B cell (primary cell): ENCODE measurements around the gene FRMD3. TPM values are rescaled to one million over a fixed set of nuclear protein-coding genes. Genes with fewer than 3 reads are reported as not detected.

Experiments
- ATAC-seq: fragments of 200-7000 bp; cut with Tn5 transposase; one replicate; pipeline ENCODE4 v1.10.0; 2021; ENCODE audit warnings: low read depth, mild to moderate bottlenecking, moderate number of reproducible peaks, moderate library complexity
- CTCF ChIA-PET: fragments of 350-600 bp; sonication (Branson Sonifier 250); formaldehyde crosslinking; loops from one replicate; lab custom pipeline; 2021; ENCODE audit warnings: antibody characterized with exemption, inconsistent platforms; lab: Charles Lee
- POLR2A ChIA-PET: fragments of 350-600 bp; sonication (Branson Sonifier 250); formaldehyde crosslinking; loops from one replicate; lab custom pipeline; 2021; ENCODE audit warnings: antibody characterized with exemption; lab: Charles Lee
- DNase-seq: peaks from one replicate; pipeline ENCODE4 v3.0.0; 2013
- H2AFZ ChIP-seq: 2 replicates; pipeline ENCODE4 v1.6.1; 2012; ENCODE audit warnings: mild to moderate bottlenecking, low read depth, low read length; ENCODE audit not compliant: insufficient read depth, poor library complexity, severe bottlenecking
- H3K27ac ChIP-seq, 2 donors: 1 replicate in 1 of 2; 2 replicates in 1 of 2; pipeline ENCODE4 v1.5.1; 2012 to 2013; ENCODE audit warnings: low read length in 2 of 2, mild to moderate bottlenecking in 2 of 2, moderate library complexity in 1 of 2
- H3K27me3 ChIP-seq, 4 experiments: fragments of 200-600 bp in 1 of 4; sonication (generic) in 1 of 4; replicated peaks in 1 of 4; 1 replicate in 2 of 4; 2 replicates in 2 of 4; pipeline versions ENCODE4 v1.6.1 to v1.7.0; 2013 to 2016; ENCODE audit warnings: low read length in 3 of 4, mild to moderate bottlenecking in 2 of 4, mixed read lengths in 1 of 4, moderate library complexity in 1 of 4; ENCODE audit not compliant: insufficient read depth in 4 of 4, control insufficient read depth in 3 of 4; ENCODE audit errors: control extremely low read depth in 1 of 4
- H3K36me3 ChIP-seq, 2 experiments: replicated peaks in 1 of 2; 1 replicate in 1 of 2; 2 replicates in 1 of 2; pipeline versions ENCODE4 v1.6.1 to v1.7.1; 2013; ENCODE audit warnings: low read length in 1 of 2; ENCODE audit not compliant: insufficient read depth in 2 of 2, control insufficient read depth in 1 of 2; ENCODE audit errors: control extremely low read depth in 1 of 2, extremely low read depth in 1 of 2
- H3K4me1 ChIP-seq, 2 donors: fragments of 200-600 bp in 1 of 2; sonication (generic) in 1 of 2; 1 replicate in 1 of 2; 2 replicates in 1 of 2; pipeline versions ENCODE4 v1.5.1 to v1.6.1; 2013 to 2017; ENCODE audit warnings: low read length in 2 of 2; ENCODE audit not compliant: control insufficient read depth in 2 of 2, insufficient read depth in 2 of 2
- H3K4me2 ChIP-seq: replicated peaks from 2 replicates; pipeline ENCODE3; 2012; ENCODE audit warnings: mild to moderate bottlenecking, low read depth, low read length; ENCODE audit not compliant: poor library complexity, severe bottlenecking
- H3K4me3 ChIP-seq, 5 experiments: fragments of 200-600 bp in 1 of 5; sonication (generic) in 1 of 5; 1 replicate in 3 of 5; 2 replicates in 2 of 5; pipeline versions ENCODE4 v1.5.1 to v1.7.0; 2011 to 2016; ENCODE audit warnings: low read length in 4 of 5, mild to moderate bottlenecking in 4 of 5, low read depth in 2 of 5, control low read depth in 1 of 5, moderate library complexity in 1 of 5; ENCODE audit not compliant: insufficient read depth in 1 of 5; ENCODE audit errors: control extremely low read depth in 1 of 5, extremely low read depth in 1 of 5
- H3K79me2 ChIP-seq: fragments of 200-600 bp; sonication (generic); one replicate; pipeline ENCODE4 v1.6.0; 2016; ENCODE audit warnings: low read length; ENCODE audit not compliant: control insufficient read depth, insufficient read depth
- H3K9ac ChIP-seq: fragments of 200-600 bp; sonication (generic); 2 replicates; pipeline ENCODE4 v1.6.1; 2017; ENCODE audit warnings: mild to moderate bottlenecking, low read length, moderate library complexity
- H3K9me3 ChIP-seq, 3 donors: one replicate each; pipeline versions ENCODE4 v1.6.1 to v1.7.1; 2013; ENCODE audit warnings: low read length in 2 of 3; ENCODE audit not compliant: control insufficient read depth in 2 of 3, insufficient read depth in 1 of 3; ENCODE audit errors: control extremely low read depth in 1 of 3
- H4K20me1 ChIP-seq: 2 replicates; pipeline ENCODE4 v1.6.0; 2012; ENCODE audit warnings: mild to moderate bottlenecking, low read length; ENCODE audit not compliant: insufficient read depth, control insufficient read depth, poor library complexity, severe bottlenecking
- H3K27ac Mint-ChIP-seq: one replicate; pipeline ENCODE4 v1.8.0; 2021; ENCODE audit warnings: mixed read lengths
- H3K27me3 Mint-ChIP-seq: one replicate; pipeline ENCODE4 v1.8.0; 2021; ENCODE audit warnings: mixed read lengths
- H3K4me1 Mint-ChIP-seq: one replicate; pipeline ENCODE4 v1.8.0; 2021; ENCODE audit warnings: mixed read lengths
- H3K4me3 Mint-ChIP-seq: one replicate; pipeline ENCODE4 v1.8.0; 2021; ENCODE audit warnings: mixed read lengths
- H3K9me3 Mint-ChIP-seq: one replicate; pipeline ENCODE4 v1.8.0; 2022; ENCODE audit warnings: mixed read lengths; ENCODE audit not compliant: insufficient read depth
- EZH2 ChIP-seq: IDR thresholded peaks from 2 replicates; pipeline ENCODE4 v1.6.1; 2012; ENCODE audit warnings: borderline replicate concordance, low read depth, mild to moderate bottlenecking, moderate library complexity, low read length; ENCODE audit not compliant: insufficient read depth, poor library complexity, severe bottlenecking
- WGBS: methylation state at CpG from one replicate; pipeline ENCODE4 v1.1.5; 2013; ENCODE audit warnings: missing lambda C conversion rate; ENCODE audit not compliant: insufficient coverage; 5-methylcytosine and 5-hydroxymethylcytosine counted together
- intact Hi-C: fragments of 100-400 bp; cut with micrococcal nuclease; formaldehyde crosslinking; loops from one replicate; pipeline ENCODE4 v1.10.0; 2022
- polyA plus RNA-seq: library from polyadenylated mRNA; depleted of rRNA; stranded (reverse); fragments of >200 nt; gene quantifications from 2 replicates; pipeline ENCODE4 v1.2.3, GENCODE V29; 2012
- total RNA-seq, 2 donors: library from RNA; stranded (reverse); fragments of 120-200 nt in 1 of 2; gene quantifications; 1 replicate in 1 of 2; 2 replicates in 1 of 2; pipeline versions ENCODE4 v1.2.3 to v1.2.4, GENCODE V29; 2013 to 2022
- TF ChIP-seq, protein P1 (sequence below): fragments of 200-600 bp; IDR thresholded peaks from one replicate; pipeline ENCODE4 v1.8.0; 2022; ENCODE audit warnings: antibody characterized with exemption, mild to moderate bottlenecking

Gene FRMD3
- total and polyA plus RNA-seq, 2 donors (not counting 1 experiment from before 2014, with no cell fraction given): 0.37 to 0.49 TPM

DNA sequence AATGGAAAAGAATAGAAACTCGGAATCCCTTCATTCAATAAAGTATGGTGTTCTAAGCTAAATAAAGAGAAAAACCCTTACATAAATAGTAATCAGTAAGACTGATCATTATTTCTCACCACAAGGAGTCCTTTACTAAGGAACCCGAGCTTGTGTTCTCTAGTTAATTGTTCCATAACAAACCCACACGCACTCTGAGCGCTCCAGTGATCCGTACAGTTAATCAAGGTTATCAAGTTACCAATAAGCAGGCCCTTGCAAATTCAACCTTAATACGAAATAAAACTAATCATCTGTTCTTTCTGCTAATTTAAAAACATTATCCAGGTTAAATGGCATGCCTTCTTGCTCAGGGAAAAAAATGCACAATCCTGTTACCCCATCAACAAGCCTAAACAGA is 224.4 kb downstream of the FRMD3 start:
- no peaks in the 10 kb centered on the region for H3K4me1 Mint-ChIP-seq
- H3K27me3 Mint-ChIP-seq: no peaks in the 10 kb centered on the region
- CTCF ChIA-PET: no interaction called here
- Histone ChIP-seq H3K79me2 (no peaks in the 10 kb centered on the region), H3K4me3 (no peak overlapping the region), H3K27me3 (no peaks in the 10 kb centered on the region), H2AFZ (no peak overlapping the region), H4K20me1 (no peaks in the 10 kb centered on the region), H3K27ac (no peak overlapping the region), H3K36me3 (no peaks in the 10 kb centered on the region), H3K4me2 (no peak overlapping the region), H3K9me3 (no peaks in the 10 kb centered on the region), H3K9ac (no peak overlapping the region), H3K4me1 (no peaks in the 10 kb centered on the region)
- TF ChIP-seq EZH2: no peak
- TF ChIP-seq, protein P1, sequence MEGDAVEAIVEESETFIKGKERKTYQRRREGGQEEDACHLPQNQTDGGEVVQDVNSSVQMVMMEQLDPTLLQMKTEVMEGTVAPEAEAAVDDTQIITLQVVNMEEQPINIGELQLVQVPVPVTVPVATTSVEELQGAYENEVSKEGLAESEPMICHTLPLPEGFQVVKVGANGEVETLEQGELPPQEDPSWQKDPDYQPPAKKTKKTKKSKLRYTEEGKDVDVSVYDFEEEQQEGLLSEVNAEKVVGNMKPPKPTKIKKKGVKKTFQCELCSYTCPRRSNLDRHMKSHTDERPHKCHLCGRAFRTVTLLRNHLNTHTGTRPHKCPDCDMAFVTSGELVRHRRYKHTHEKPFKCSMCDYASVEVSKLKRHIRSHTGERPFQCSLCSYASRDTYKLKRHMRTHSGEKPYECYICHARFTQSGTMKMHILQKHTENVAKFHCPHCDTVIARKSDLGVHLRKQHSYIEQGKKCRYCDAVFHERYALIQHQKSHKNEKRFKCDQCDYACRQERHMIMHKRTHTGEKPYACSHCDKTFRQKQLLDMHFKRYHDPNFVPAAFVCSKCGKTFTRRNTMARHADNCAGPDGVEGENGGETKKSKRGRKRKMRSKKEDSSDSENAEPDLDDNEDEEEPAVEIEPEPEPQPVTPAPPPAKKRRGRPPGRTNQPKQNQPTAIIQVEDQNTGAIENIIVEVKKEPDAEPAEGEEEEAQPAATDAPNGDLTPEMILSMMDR: no peak
- intact Hi-C loops: no loop called here
- ATAC-seq (no peak), DNase-seq (no peak)
- no peak overlapping the region for H3K27ac Mint-ChIP-seq
- no peaks in the 10 kb centered on the region for H3K9me3 Mint-ChIP-seq
- no peak overlapping the region for H3K4me3 Mint-ChIP-seq
- 83% methylated on average over 5 of the region's 6 CpGs for WGBS
- POLR2A ChIA-PET: no interaction called here

DNA sequence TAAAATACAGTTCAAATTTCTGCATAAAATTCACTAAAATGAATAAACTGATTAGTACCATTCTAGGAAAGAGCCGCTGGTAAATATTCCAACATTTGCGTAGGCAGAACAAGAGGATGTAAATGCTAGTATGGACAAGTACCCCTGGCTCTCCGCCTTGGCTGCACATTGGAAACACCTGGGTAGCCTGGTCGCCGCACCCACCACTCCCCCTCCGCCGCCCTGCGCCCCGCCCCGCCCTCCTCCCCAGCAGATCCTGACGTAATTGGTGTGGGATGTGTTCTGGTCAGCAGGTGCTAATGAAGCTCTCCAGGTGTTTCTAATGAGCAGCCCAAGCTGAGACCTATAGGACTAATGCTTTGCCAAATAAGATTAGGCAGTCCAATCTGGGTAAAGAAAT is 225.7 kb downstream of the FRMD3 start:
- ATAC-seq: no peak
- TF ChIP-seq, protein P1: no peak
- no peak for TF ChIP-seq EZH2
- Histone ChIP-seq H3K79me2 (no peaks in the 10 kb centered on the region), H3K4me2 (no peak overlapping the region), H3K4me1 (no peaks in the 10 kb centered on the region), H3K9ac (no peak overlapping the region), H3K27me3 (no peaks in the 10 kb centered on the region), H3K4me3 (no peak overlapping the region), H3K9me3 (no peaks in the 10 kb centered on the region), H3K27ac (no peak overlapping the region), H4K20me1 (no peaks in the 10 kb centered on the region), H3K36me3 (no peaks in the 10 kb centered on the region), H2AFZ (no peak overlapping the region)
- H3K4me1 Mint-ChIP-seq: no peaks in the 10 kb centered on the region
- no peaks in the 10 kb centered on the region for H3K27me3 Mint-ChIP-seq
- ChIA-PET CTCF (no interaction called here), POLR2A (no interaction called here)
- WGBS: 98% methylated on average over 6 of the region's 11 CpGs
- H3K9me3 Mint-ChIP-seq: no peaks in the 10 kb centered on the region
- DNase-seq: no peak
- intact Hi-C loops: no loop called here
- H3K27ac Mint-ChIP-seq: no peak overlapping the region
- no peak overlapping the region for H3K4me3 Mint-ChIP-seq
